AG04450 (cell line): ENCODE results near the gene SENP1. TPM values are rescaled to one million over a fixed set of nuclear protein-coding genes. Genes with fewer than 3 reads are reported as not detected.

Source experiments
- CTCF ChIA-PET: fragments of 300-600, 350-600 bp; formaldehyde crosslinking; extraction: SDS; loops from one replicate; lab custom pipeline; 2022; ENCODE audit warnings: antibody characterized with exemption, inconsistent platforms; lab: Charles Lee
- POLR2A ChIA-PET: fragments of 350-600 bp; formaldehyde crosslinking; extraction: SDS; loops from one replicate; lab custom pipeline; 2021; ENCODE audit warnings: antibody characterized with exemption, inconsistent platforms; lab: Yijun Ruan, JAX
- DNase-seq: peaks from one replicate; pipeline ENCODE4 v3.0.0-alpha.2; 2011; ENCODE audit warnings: low read depth, low spot score
- H3K27ac ChIP-seq: one replicate; pipeline ENCODE4 v1.5.1; 2012; ENCODE audit warnings: low read depth, low read length, control low read depth
- H3K27me3 ChIP-seq: one replicate; pipeline ENCODE4 v1.6.0; 2012; ENCODE audit warnings: low read length; ENCODE audit not compliant: control insufficient read depth, insufficient read depth
- H3K4me3 ChIP-seq: 2 replicates; pipeline ENCODE4 v1.5.1; 2011; ENCODE audit warnings: mild to moderate bottlenecking, low read depth, low read length, control low read depth
- H3K9me3 ChIP-seq: 2 replicates; pipeline ENCODE4 v1.5.1; 2012; ENCODE audit warnings: low read length; ENCODE audit not compliant: control insufficient read depth, insufficient read depth
- polyA plus RNA-seq: library from polyadenylated mRNA; depleted of rRNA; stranded (reverse); fragments of >200 nt; gene quantifications from 2 replicates; pipeline ENCODE4 v1.2.3, GENCODE V29; 2011
- TF ChIP-seq, protein P1 (sequence below): IDR thresholded peaks from 2 replicates; pipeline ENCODE4 v1.5.1; 2011; ENCODE audit warnings: low read depth, low read length, control low read depth, inconsistent platforms

Gene SENP1
- polyA plus RNA-seq, 1 experiment = 26.4 TPM

DNA sequence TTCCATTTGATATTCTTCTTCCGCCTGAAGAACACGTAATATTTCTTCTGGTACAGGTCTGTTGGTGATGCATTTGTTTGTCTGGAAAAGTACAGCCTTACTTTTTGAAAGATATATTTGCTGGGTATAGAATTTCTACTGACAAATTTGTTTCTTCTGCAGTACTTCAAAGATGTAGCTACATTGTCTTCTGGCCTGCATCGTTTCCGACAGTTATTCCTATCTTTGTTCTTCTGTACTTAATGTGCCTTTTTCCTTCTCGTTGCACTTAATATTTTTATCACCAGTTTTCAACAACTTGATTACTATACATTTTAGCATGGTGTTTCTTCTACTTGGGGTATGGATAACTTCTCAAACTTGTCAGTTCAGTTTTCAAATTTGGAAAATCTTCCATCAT, 47.1 kb downstream of the SENP1 start:
- Histone ChIP-seq H3K27ac (no peak overlapping the region), H3K9me3 (no peaks in the 10 kb centered on the region), H3K27me3 (no peaks in the 10 kb centered on the region), H3K4me3 (no peak overlapping the region)
- POLR2A ChIA-PET = no interaction called here
- CTCF ChIA-PET = no interaction called here
- no peak for DNase-seq
- TF ChIP-seq, protein P1, sequence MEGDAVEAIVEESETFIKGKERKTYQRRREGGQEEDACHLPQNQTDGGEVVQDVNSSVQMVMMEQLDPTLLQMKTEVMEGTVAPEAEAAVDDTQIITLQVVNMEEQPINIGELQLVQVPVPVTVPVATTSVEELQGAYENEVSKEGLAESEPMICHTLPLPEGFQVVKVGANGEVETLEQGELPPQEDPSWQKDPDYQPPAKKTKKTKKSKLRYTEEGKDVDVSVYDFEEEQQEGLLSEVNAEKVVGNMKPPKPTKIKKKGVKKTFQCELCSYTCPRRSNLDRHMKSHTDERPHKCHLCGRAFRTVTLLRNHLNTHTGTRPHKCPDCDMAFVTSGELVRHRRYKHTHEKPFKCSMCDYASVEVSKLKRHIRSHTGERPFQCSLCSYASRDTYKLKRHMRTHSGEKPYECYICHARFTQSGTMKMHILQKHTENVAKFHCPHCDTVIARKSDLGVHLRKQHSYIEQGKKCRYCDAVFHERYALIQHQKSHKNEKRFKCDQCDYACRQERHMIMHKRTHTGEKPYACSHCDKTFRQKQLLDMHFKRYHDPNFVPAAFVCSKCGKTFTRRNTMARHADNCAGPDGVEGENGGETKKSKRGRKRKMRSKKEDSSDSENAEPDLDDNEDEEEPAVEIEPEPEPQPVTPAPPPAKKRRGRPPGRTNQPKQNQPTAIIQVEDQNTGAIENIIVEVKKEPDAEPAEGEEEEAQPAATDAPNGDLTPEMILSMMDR = no peak

DNA sequence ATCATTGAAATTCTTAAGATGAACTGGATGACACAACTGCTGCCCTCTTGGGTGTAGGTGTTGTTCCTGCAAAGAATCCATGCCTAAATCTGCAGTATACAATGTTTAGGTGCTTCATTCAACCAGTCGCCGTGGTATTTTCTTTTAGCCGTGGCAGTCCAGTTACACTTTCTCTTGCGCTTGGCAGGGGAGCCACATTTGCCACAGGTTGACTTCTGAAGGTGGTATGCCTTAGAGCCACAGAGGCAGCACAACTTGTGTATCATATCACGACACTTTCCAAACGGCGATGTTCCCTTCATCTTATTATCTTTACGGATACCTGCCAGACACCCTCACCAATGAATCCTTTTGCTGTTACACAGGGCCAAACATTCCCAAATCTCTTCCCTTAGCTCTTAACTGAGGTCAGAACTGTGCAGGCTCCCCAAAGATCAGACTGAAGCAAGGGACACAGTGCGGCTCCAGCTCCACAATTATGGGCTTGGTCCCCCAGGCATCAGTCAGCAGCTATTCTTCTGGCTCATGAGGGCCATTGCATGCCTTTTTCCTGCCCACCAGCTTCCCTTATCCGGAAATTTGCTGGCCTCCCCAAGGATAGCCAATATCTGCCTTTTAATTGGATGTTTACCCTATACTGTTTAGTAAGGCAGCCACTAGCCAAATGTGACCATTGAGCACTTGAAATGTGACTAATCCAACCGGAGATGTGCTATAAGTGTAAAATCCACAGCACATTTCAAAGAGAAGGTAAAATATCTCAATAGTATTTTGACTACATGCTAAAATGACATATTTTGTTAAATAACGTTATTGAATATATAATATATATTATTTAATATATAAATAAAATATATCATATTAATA, 50.7 kb downstream of the SENP1 start:
- no peak overlapping the region for H3K27ac ChIP-seq
- POLR2A ChIA-PET = no interaction called here
- TF ChIP-seq, protein P1 = no peak
- CTCF ChIA-PET = no interaction called here
- H3K4me3 ChIP-seq = no peak overlapping the region
- DNase-seq = no peak
- no peaks in the 10 kb centered on the region for H3K9me3 ChIP-seq
- no peaks in the 10 kb centered on the region for H3K27me3 ChIP-seq

- Histone ChIP-seq H3K9me3 (no peaks in the 10 kb centered on the region), H3K27ac (no peak overlapping the region), H3K4me3 (no peak overlapping the region), H3K27me3 (no peaks in the 10 kb centered on the region)
- TF ChIP-seq, protein P1 = no peak
- POLR2A ChIA-PET = no interaction called here
- CTCF ChIA-PET = interaction anchor here (0.7 kb wide), 1 partner anchor 21 kb away, joined by 3 read pairs; no protein-coding TSS in a partner anchor
- DNase-seq = no peak
These were observed 52.0 kb downstream of the SENP1 start for GRCh38 chr12:48053883-48054282.

DNA sequence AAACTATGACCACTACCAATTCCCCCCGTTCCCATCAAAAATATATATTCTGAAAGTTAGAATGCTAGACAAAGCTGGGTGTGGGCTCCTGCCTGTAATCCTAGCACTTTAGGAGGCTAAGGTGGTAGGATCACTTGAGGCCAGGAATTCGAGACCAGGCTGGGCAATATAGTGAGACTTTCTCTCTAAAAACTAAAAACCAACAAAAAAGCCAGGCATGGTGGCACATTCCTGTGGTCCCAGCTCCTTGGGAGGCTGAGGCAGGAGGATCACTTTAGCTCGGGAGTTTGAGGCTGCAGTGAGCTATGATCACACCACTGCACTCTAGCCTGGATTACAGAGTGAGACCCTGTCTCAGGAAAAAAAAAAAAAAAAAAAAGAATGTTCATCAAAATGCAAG, 52.8 kb downstream of the SENP1 start:
- DNase-seq = no peak
- ChIA-PET CTCF (interaction anchor here (0.7 kb wide), 1 partner anchor 21 kb away, joined by 3 read pairs; no protein-coding TSS in a partner anchor), POLR2A (interaction anchor here (0.7 kb wide), 1 partner anchor 18 kb away, joined by 6 read pairs; no protein-coding TSS in a partner anchor)
- TF ChIP-seq, protein P1 = no peak
- H3K4me3 ChIP-seq = no peak overlapping the region
- H3K9me3 ChIP-seq = no peaks in the 10 kb centered on the region
- H3K27me3 ChIP-seq = no peaks in the 10 kb centered on the region
- H3K27ac ChIP-seq = no peak overlapping the region

GRCh38 chr12:48051681-48052080, 54.2 kb downstream of the SENP1 start:
- Histone ChIP-seq H3K9me3 (no peaks in the 10 kb centered on the region), H3K27ac (no peak overlapping the region), H3K4me3 (no peak overlapping the region), H3K27me3 (no peaks in the 10 kb centered on the region)
- CTCF ChIA-PET = interaction anchor here (0.6 to 1.2 kb wide), 2 partner anchors 15 to 34 kb away, joined by 3 to 4 read pairs; no protein-coding TSS in a partner anchor
- POLR2A ChIA-PET = no interaction called here
- TF ChIP-seq, protein P1 = no peak
- no peak for DNase-seq
